Common myeloid progenitor, CD34-positive (primary cell): ENCODE results near the gene BEX3.

ENCODE experiments used
- CTCF ChIA-PET: fragments of 350-600 bp; sonication (Branson Sonifier 250); formaldehyde crosslinking; loops from one replicate; lab custom pipeline; 2021; ENCODE audit warnings: antibody characterized with exemption; lab: Charles Lee
- POLR2A ChIA-PET: fragments of 350-600 bp; sonication (Branson Sonifier 250); formaldehyde crosslinking; loops from one replicate; lab custom pipeline; 2021; ENCODE audit warnings: antibody characterized with exemption; lab: Charles Lee
- DNase-seq, 3 donors: peaks; one replicate each; pipeline versions ENCODE4 v3.0.0 to v3.0.0-alpha.2; 2013
- H3K27ac ChIP-seq, 2 experiments: 1 replicate in 1 of 2; 2 replicates in 1 of 2; pipeline ENCODE4 v1.7.0; 2013; ENCODE audit warnings: inconsistent platforms in 2 of 2, low read length in 2 of 2, mild to moderate bottlenecking in 2 of 2, low read depth in 1 of 2, moderate library complexity in 1 of 2; ENCODE audit not compliant: severe bottlenecking in 2 of 2, insufficient read depth in 1 of 2, poor library complexity in 1 of 2
- H3K27me3 ChIP-seq, 5 experiments: replicated peaks in 2 of 5; 1 replicate in 3 of 5; 2 replicates in 2 of 5; pipeline versions ENCODE4 v1.6.1 to v1.7.0; 2013; ENCODE audit warnings: low read length in 4 of 5, mild to moderate bottlenecking in 2 of 5, moderate library complexity in 2 of 5, inconsistent platforms in 1 of 5; ENCODE audit not compliant: insufficient read depth in 5 of 5, control insufficient read depth in 4 of 5
- H3K36me3 ChIP-seq, 4 experiments: 1 replicate in 2 of 4; 2 replicates in 2 of 4; pipeline versions ENCODE4 v1.6.1 to v1.7.0; 2013; ENCODE audit warnings: low read length in 3 of 4, control low read depth in 1 of 4, mild to moderate bottlenecking in 1 of 4; ENCODE audit not compliant: control insufficient read depth in 4 of 4, insufficient read depth in 4 of 4
- H3K4me1 ChIP-seq, 4 experiments: 1 replicate in 3 of 4; 2 replicates in 1 of 4; pipeline versions ENCODE4 v1.6.1 to v1.7.1; 2013; ENCODE audit warnings: low read length in 3 of 4, mild to moderate bottlenecking in 3 of 4, control low read depth in 1 of 4, inconsistent platforms in 1 of 4, moderate library complexity in 1 of 4; ENCODE audit not compliant: control insufficient read depth in 4 of 4, insufficient read depth in 4 of 4; ENCODE audit errors: control extremely low read depth in 1 of 4
- H3K4me3 ChIP-seq, 7 experiments: 1 replicate in 4 of 7; 2 replicates in 3 of 7; pipeline versions ENCODE4 v1.5.1 to v1.7.0; 2013; ENCODE audit warnings: mild to moderate bottlenecking in 7 of 7, low read length in 6 of 7, moderate library complexity in 6 of 7, inconsistent platforms in 2 of 7, low read depth in 2 of 7, control low read depth in 1 of 7; ENCODE audit not compliant: insufficient read depth in 4 of 7, control insufficient read depth in 1 of 7; ENCODE audit errors: extremely low read depth in 1 of 7
- H3K9me3 ChIP-seq, 5 experiments: 1 replicate in 4 of 5; 2 replicates in 1 of 5; pipeline versions ENCODE4 v1.6.1 to v1.7.1; 2013; ENCODE audit warnings: low read length in 4 of 5, mild to moderate bottlenecking in 2 of 5, inconsistent platforms in 1 of 5, low read depth in 1 of 5, moderate library complexity in 1 of 5; ENCODE audit not compliant: control insufficient read depth in 4 of 5, insufficient read depth in 2 of 5; ENCODE audit errors: control extremely low read depth in 1 of 5
- WGBS: methylation state at CpG from one replicate; pipeline ENCODE4 v1.1.5; 2013; ENCODE audit not compliant: insufficient coverage; 5-methylcytosine and 5-hydroxymethylcytosine counted together

Gene BEX3

GRCh38 chrX:103360916-103361315, 15.4 kb upstream of the BEX3 start:
- WGBS, result 51% methylated on average over 2 of the region's 2 CpGs
- CTCF ChIA-PET, result no interaction called here

DNA sequence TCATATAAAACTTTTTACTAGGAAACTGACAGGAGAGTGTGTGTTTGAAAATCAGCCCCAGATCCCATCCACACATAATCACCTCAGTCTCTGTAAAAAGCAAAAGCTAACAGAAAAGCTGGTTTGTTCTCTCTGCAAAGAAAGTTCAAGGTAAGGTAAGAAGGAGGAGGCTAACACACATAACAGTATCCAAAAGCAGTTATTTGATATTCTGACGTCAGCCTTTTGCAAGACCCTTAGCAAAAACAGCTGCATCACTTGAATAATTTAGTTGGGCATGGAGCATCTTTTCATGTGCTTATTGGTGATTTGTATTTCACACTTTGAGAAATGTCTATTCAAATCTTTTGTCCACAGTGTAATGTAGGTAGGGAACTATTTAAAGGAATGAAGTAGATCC, 14.5 kb upstream of the BEX3 start:
- CTCF ChIA-PET, result no interaction called here

More at GRCh38 chrX:103360916-103361315, 15.4 kb upstream of the BEX3 start:
- H3K27ac ChIP-seq, result no peak overlapping the region
- peaks cover 0 to 14% (median 0%) of the 10 kb centered on the region in 5 experiments for H3K27me3 ChIP-seq
- no peaks in the 10 kb centered on the region for H3K9me3 ChIP-seq
- DNase-seq, result peak in 1 of 3 donors; percentile 16
- H3K4me1 ChIP-seq, result peaks cover 0 to 11% (median 3%) of the 10 kb centered on the region in 4 experiments
- H3K4me3 ChIP-seq, result no peak overlapping the region
- POLR2A ChIA-PET, result no interaction called here
- H3K36me3 ChIP-seq, result no peaks in the 10 kb centered on the region

GRCh38 chrX:103362474-103362873, 13.9 kb upstream of the BEX3 start:
- WGBS, result no CpG with 5 or more reads among the region's 1 CpG
- Histone ChIP-seq H3K4me1 (peaks cover 0 to 11% (median 5%) of the 10 kb centered on the region in 4 experiments), H3K4me3 (no peak overlapping the region), H3K27me3 (peaks cover 0 to under 1% (median 0%) of the 10 kb centered on the region in 5 experiments), H3K27ac (no peak overlapping the region), H3K9me3 (no peaks in the 10 kb centered on the region), H3K36me3 (no peaks in the 10 kb centered on the region)
- DNase-seq, result no peak
- ChIA-PET POLR2A (no interaction called here), CTCF (no interaction called here)

More for the DNA sequence above, 14.5 kb upstream of the BEX3 start:
- no peak overlapping the region for H3K27ac ChIP-seq
- DNase-seq, result no peak
- WGBS, result no CpG with 5 or more reads among the region's 1 CpG
- POLR2A ChIA-PET, result no interaction called here
- peaks cover 0 to 8% (median 0%) of the 10 kb centered on the region in 5 experiments for H3K27me3 ChIP-seq
- H3K4me1 ChIP-seq, result peaks cover 0 to 9% (median 3%) of the 10 kb centered on the region in 4 experiments
- no peaks in the 10 kb centered on the region for H3K9me3 ChIP-seq
- H3K4me3 ChIP-seq, result no peak overlapping the region
- H3K36me3 ChIP-seq, result no peaks in the 10 kb centered on the region

DNA sequence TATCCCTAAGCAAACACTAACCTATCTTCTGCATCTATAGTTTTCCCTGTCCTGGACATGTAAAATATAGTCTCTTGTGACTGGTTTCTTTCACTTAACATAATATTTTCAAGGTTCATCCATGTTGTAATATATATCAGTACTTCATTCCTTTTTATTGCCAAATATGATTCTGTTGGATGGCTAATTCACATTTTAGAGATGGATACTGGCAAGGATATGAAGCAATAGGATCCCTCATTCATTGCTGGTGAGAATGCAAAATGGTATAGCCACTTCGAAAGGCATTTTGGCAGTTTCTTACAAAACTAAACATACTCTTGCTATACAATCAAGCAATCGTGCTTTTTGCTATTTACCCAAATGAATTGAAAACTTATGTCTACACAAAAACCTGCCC, 13.3 kb upstream of the BEX3 start:
- Histone ChIP-seq H3K9me3 (no peaks in the 10 kb centered on the region), H3K27me3 (no peaks in the 10 kb centered on the region), H3K4me3 (no peak overlapping the region), H3K36me3 (no peaks in the 10 kb centered on the region), H3K4me1 (peaks cover 0 to 16% (median 8%) of the 10 kb centered on the region in 4 experiments), H3K27ac (no peak overlapping the region)
- WGBS, result 89% methylated on average over 1 of the region's 2 CpGs
- DNase-seq, result no peak
- CTCF ChIA-PET, result no interaction called here
- POLR2A ChIA-PET, result no interaction called here

DNA sequence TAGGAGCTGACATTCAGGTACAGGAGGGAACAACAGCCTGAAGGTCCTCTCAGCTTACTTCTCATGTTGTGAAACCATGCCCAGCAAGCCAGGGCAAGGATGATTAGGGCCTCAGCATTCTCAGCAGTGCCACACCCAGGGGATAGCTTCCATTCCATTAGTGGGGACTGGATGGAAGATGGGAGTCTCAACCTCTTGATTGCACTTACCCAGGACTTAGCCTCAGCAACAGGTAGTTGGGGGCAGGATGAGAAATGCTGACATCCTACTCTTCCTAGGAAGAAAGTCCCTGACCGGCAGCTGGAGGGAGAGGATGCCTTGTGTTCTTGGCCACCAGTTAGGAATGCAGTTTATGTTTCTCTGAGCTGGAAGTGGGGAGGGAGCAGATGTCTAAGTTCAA, 8.8 kb upstream of the BEX3 start:
- H3K9me3 ChIP-seq, result no peaks in the 10 kb centered on the region
- POLR2A ChIA-PET, result no interaction called here

DNA sequence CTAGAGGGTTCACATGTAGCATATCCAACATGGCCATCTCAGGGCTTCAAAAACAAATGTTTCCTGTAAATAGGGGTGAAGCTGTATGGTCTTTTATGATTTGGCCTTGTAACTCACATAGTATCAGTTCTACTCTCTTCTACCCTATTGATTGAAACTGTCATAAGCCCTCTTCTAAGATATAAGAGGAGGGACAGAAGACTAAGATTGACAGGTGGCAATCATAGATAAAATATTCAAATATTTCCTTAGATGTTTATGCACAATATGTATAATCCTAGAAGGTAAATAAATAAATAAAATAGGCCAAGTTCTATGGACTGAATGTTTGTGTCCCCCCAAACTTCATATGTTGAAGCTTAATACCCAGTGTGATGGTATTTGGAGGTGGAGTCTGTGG, 6.9 kb upstream of the BEX3 start:
- H3K27me3 ChIP-seq, result no peaks in the 10 kb centered on the region
- no peak for DNase-seq
- no peaks in the 10 kb centered on the region for H3K36me3 ChIP-seq
- H3K27ac ChIP-seq, result no peak overlapping the region
- no peak overlapping the region for H3K4me3 ChIP-seq
- no peaks in the 10 kb centered on the region for H3K9me3 ChIP-seq
- ChIA-PET POLR2A (no interaction called here), CTCF (no interaction called here)
- peaks cover 0 to 16% (median 5%) of the 10 kb centered on the region in 4 experiments for H3K4me1 ChIP-seq

More for the DNA sequence above, 8.8 kb upstream of the BEX3 start:
- no peaks in the 10 kb centered on the region for H3K27me3 ChIP-seq
- H3K4me3 ChIP-seq, result no peak overlapping the region
- no peak overlapping the region for H3K27ac ChIP-seq
- H3K36me3 ChIP-seq, result no peaks in the 10 kb centered on the region
- no peak for DNase-seq
- peaks cover 0 to 16% (median 5%) of the 10 kb centered on the region in 4 experiments for H3K4me1 ChIP-seq
- CTCF ChIA-PET, result interaction anchor here (1.2 to 1.6 kb wide), 2 partner anchors 8 to 18 kb away, joined by 4 read pairs; partner anchors contain the start of gene BEX3
- 90% methylated on average over 1 of the region's 1 CpG for WGBS

GRCh38 chrX:103372886-103373285, 3.5 kb upstream of the BEX3 start:
- CTCF ChIA-PET, result no interaction called here
- Histone ChIP-seq H3K27ac (no peak overlapping the region), H3K27me3 (no peaks in the 10 kb centered on the region)

More at GRCh38 chrX:103372886-103373285, 3.5 kb upstream of the BEX3 start:
- no peaks in the 10 kb centered on the region for H3K9me3 ChIP-seq
- H3K36me3 ChIP-seq, result no peaks in the 10 kb centered on the region
- DNase-seq, result no peak
- POLR2A ChIA-PET, result no interaction called here
- peaks cover 0 to 18% (median 6%) of the 10 kb centered on the region in 4 experiments for H3K4me1 ChIP-seq
- WGBS, result 76% methylated on average over 2 of the region's 2 CpGs
- H3K4me3 ChIP-seq, result no peak overlapping the region
